ENCODE measurements around the gene GSDME. TPM values are rescaled to one million over a fixed set of nuclear protein-coding genes. Genes with fewer than 3 reads are reported as not detected.

The GSDME gene
- total and polyA plus RNA-seq, 10 of the 15 experiments (the other 5 are each of a cell fraction or from before 2014, with no cell fraction given), result 23.7 to 245 (median 128) TPM

- Histone ChIP-seq H3K4me1 (ENCODE audit: control insufficient read depth, insufficient read depth, low read length) (peaks cover 71% of the 10 kb centered on the region), H3K27me3 (replicated peaks in 1 of 2; ENCODE audit: control insufficient read depth in 2 of 2, insufficient read depth in 2 of 2, low read length in 1 of 2) (no peaks in the 10 kb centered on the region), H3K36me3 (ENCODE audit: control insufficient read depth in 2 of 2, insufficient read depth in 2 of 2, low read length in 1 of 2) (peaks cover 0 to 16% of the 10 kb centered on the region in 2 experiments; a peak in 2 of 4 replicates), H3K9me3 (replicated peaks; ENCODE audit: control insufficient read depth, insufficient read depth, low read length) (no peaks in the 10 kb centered on the region), H3K4me2 (ENCODE audit: control insufficient read depth, insufficient read depth) (peak overlapping the region; percentile 95), H3K4me3 (peak overlapping the region; percentile 44; the same call in 1 of the 2 replicates), H3K79me2 (ENCODE audit: control insufficient read depth, insufficient read depth, low read length) (peaks cover 20% of the 10 kb centered on the region), H4K20me1 (ENCODE audit: control insufficient read depth, insufficient read depth) (no peaks in the 10 kb centered on the region), H3K9ac (ENCODE audit: control insufficient read depth, insufficient read depth, low read length) (peak overlapping the region; percentile 65), H3K27ac (ENCODE audit: control insufficient read depth, insufficient read depth) (peak overlapping the region; percentile 93), H2AFZ (ENCODE audit: control insufficient read depth, low read depth, low read length) (no peak overlapping the region)
- ATAC-seq, result no peak
- in situ Hi-C loops (cut with MboI), result no loop called here
- no peak for TF ChIP-seq SIN3A (IDR thresholded peaks at IDR 0.05; ENCODE audit: low read depth, low read length)
- no peak for TF ChIP-seq TARDBP (IDR thresholded peaks at IDR 0.05; ENCODE audit: borderline replicate concordance)
- TF ChIP-seq BACH1 (IDR thresholded peaks at IDR 0.05; ENCODE audit: borderline replicate concordance), result no peak
- TF ChIP-seq, protein P1, sequence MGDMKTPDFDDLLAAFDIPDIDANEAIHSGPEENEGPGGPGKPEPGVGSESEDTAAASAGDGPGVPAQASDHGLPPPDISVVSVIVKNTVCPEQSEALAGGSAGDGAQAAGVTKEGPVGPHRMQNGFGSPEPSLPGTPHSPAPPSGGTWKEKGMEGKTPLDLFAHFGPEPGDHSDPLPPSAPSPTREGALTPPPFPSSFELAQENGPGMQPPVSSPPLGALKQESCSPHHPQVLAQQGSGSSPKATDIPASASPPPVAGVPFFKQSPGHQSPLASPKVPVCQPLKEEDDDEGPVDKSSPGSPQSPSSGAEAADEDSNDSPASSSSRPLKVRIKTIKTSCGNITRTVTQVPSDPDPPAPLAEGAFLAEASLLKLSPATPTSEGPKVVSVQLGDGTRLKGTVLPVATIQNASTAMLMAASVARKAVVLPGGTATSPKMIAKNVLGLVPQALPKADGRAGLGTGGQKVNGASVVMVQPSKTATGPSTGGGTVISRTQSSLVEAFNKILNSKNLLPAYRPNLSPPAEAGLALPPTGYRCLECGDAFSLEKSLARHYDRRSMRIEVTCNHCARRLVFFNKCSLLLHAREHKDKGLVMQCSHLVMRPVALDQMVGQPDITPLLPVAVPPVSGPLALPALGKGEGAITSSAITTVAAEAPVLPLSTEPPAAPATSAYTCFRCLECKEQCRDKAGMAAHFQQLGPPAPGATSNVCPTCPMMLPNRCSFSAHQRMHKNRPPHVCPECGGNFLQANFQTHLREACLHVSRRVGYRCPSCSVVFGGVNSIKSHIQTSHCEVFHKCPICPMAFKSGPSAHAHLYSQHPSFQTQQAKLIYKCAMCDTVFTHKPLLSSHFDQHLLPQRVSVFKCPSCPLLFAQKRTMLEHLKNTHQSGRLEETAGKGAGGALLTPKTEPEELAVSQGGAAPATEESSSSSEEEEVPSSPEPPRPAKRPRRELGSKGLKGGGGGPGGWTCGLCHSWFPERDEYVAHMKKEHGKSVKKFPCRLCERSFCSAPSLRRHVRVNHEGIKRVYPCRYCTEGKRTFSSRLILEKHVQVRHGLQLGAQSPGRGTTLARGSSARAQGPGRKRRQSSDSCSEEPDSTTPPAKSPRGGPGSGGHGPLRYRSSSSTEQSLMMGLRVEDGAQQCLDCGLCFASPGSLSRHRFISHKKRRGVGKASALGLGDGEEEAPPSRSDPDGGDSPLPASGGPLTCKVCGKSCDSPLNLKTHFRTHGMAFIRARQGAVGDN (IDR thresholded peaks at IDR 0.05), result no peak
- TF ChIP-seq EED (IDR thresholded peaks at IDR 0.05; ENCODE audit: low read depth), result peak; percentile 55; the same call in 1 of the 2 replicates
- POLR2A ChIA-PET, result interaction anchor here (1.0 to 1.6 kb wide), 2 partner anchors 9 to 11 kb away, joined by 4 to 5 read pairs; no protein-coding TSS in a partner anchor
- BruUV-seq (replicated peaks), result no TSS peak
- RAD21 ChIA-PET (ENCODE audit: unreplicated experiment), result interaction anchor here (0.7 to 1.4 kb wide), 6 partner anchors 9 to 247 kb away, joined by 3 to 4 read pairs (median 3); no protein-coding TSS in a partner anchor
- SMC1A ChIA-PET (ENCODE audit: uncharacterized antibody, unreplicated experiment), result interaction anchor here (0.8 to 5.0 kb wide), 4 partner anchors 20 to 94 kb away, joined by 3 to 21 read pairs (median 4); no protein-coding TSS in a partner anchor
- 53% methylated on average over 7 of the region's 7 CpGs for WGBS (ENCODE audit: insufficient coverage, insufficient replicate concordance, low lambda C conversion rate, missing lambda C conversion rate)
- FAIRE-seq, result no peak
- CTCF ChIA-PET, result interaction anchor here (0.8 to 2.2 kb wide), 9 partner anchors 12 to 854 kb away, joined by 3 to 8 read pairs (median 4); no protein-coding TSS in a partner anchor
- intact Hi-C loops (cut with micrococcal nuclease; ENCODE audit: unreplicated experiment), result loop anchor here (2.0 to 5.0 kb wide), 2 partner anchors 37 to 374 kb away; no protein-coding TSS in a partner anchor
- DNase-seq (ENCODE audit: low read depth, low spot score), result no peak
These were observed 39.5 kb downstream of the GSDME start for GRCh38 chr7:24717694-24718320.
